Stimulated activated CD4-positive, alpha-beta T cell treated with anti-CD3 and anti-CD28 coated beads, Interleukin-4, amount 100 ng/mL, for 48 hours (primary cell): Measurements from ENCODE around the gene NLRP7.

ENCODE experiments used
- DNase-seq, 2 donors: peaks; one replicate each; pipeline ENCODE4 v3.0.0-alpha.2; 2020; ENCODE audit warnings: low read depth in 2 of 2

The NLRP7 gene

DNA sequence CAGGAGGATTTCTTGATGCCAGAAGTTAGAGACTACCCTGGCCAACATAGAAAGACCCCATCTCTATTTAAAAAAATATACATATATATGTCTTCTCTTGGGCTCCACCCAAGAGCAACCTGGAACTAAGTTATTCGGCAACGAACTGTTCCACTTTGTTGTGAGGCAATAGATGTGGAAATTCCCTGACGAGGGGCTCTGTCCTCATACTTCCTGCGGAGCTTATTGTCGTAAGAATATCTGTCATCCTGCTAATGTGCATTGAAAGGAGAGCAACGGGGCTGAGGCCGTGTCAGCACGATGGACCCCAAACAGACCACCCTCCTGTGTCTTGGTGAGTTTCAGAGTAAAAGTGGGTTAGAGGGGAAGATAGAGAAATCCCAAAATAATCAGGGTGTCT, 73.3 kb downstream of the NLRP7 start, which contains the start of gene FCAR:
Gene FCAR, plus strand, starts transcription at position 246 of the 400 bp plus-strand sequence. Its CDS starts 55 bp downstream, at position 301.
- DNase-seq, result no peak
